Kidney epithelial cell (primary cell): ENCODE measurements around the gene RPTOR. TPM values are rescaled to one million over a fixed set of nuclear protein-coding genes. Genes with fewer than 3 reads are reported as not detected.

Experiments used
- DNase-seq: peaks from one replicate; pipeline ENCODE4 v3.0.0-alpha.2; 2010; ENCODE audit warnings: low read depth
- H3K27me3 ChIP-seq: 2 replicates; pipeline ENCODE4 v1.6.0; 2011; ENCODE audit warnings: low read length; ENCODE audit not compliant: control insufficient read depth, insufficient read depth
- H3K36me3 ChIP-seq: 2 replicates; pipeline ENCODE4 v1.5.1; 2011; ENCODE audit warnings: low read length; ENCODE audit not compliant: control insufficient read depth, insufficient read depth
- H3K4me3 ChIP-seq: 2 replicates; pipeline ENCODE4 v1.5.1; 2011; ENCODE audit warnings: low read depth, mild to moderate bottlenecking, control low read depth, low read length
- total RNA-seq: library from RNA; depleted of rRNA; stranded (reverse); fragments of >200 nt; gene quantifications from 2 replicates; pipeline ENCODE4 v1.2.3, GENCODE V29; 2015
- TF ChIP-seq, protein P1 (sequence below): IDR thresholded peaks from 2 replicates; pipeline ENCODE4 v1.5.1; 2011; ENCODE audit warnings: mild to moderate bottlenecking, moderate library complexity, low read length, control low read depth, inconsistent platforms; ENCODE audit not compliant: insufficient read depth, poor library complexity, severe bottlenecking

The RPTOR gene
- total RNA-seq, 1 donor from 2014 or later, result 22.7 TPM

DNA sequence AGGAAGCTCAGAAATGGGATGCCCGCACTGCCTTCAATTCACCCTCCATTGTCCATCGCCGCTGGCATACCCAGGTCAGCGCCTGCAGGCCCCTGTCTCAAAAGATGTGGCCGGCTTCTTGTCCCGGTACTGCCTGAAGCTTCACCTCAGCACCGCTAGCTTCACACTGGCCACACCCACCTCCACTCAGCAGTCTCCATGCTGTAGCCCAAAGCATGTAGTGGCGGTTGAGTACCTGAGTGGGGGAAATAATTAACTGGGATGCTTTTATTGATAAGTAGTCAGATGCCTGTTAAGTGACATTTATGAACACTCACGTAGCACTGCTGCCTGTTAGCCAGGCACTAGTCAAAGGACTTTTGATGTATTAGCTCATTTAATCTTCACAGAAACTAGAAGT lies 143.2 kb downstream of the RPTOR start:
- no peaks in the 10 kb centered on the region for H3K36me3 ChIP-seq
- TF ChIP-seq, protein P1, sequence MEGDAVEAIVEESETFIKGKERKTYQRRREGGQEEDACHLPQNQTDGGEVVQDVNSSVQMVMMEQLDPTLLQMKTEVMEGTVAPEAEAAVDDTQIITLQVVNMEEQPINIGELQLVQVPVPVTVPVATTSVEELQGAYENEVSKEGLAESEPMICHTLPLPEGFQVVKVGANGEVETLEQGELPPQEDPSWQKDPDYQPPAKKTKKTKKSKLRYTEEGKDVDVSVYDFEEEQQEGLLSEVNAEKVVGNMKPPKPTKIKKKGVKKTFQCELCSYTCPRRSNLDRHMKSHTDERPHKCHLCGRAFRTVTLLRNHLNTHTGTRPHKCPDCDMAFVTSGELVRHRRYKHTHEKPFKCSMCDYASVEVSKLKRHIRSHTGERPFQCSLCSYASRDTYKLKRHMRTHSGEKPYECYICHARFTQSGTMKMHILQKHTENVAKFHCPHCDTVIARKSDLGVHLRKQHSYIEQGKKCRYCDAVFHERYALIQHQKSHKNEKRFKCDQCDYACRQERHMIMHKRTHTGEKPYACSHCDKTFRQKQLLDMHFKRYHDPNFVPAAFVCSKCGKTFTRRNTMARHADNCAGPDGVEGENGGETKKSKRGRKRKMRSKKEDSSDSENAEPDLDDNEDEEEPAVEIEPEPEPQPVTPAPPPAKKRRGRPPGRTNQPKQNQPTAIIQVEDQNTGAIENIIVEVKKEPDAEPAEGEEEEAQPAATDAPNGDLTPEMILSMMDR, result no peak
- DNase-seq, result no peak
- no peak overlapping the region for H3K4me3 ChIP-seq
- H3K27me3 ChIP-seq, result no peaks in the 10 kb centered on the region

DNA sequence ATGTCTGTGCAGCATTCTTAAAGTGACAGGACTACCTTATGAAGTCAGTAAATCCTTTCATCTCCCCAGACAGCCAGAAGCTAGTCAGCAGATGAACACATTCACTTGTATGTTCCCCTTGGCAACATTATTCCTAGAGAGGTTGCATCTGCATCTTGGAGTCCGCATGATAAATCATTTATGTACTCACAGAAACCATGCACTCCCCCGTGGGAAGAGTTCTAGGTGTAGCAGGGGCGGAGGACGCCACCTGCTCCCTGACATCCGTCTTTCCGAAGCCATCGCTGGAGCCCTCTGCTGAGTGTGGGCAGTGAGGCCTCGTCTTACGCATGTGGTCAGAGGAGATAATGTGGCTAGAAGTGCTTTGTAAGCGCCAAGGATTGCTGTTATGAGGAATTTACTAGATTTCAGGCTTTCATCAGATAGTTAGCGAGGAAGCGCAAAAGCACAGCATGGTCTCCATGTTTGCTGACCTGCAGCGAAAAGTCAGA lies 144.5 kb downstream of the RPTOR start:
- Histone ChIP-seq H3K36me3 (no peaks in the 10 kb centered on the region), H3K27me3 (no peaks in the 10 kb centered on the region), H3K4me3 (no peak overlapping the region)
- TF ChIP-seq, protein P1, result no peak
- no peak for DNase-seq

DNA sequence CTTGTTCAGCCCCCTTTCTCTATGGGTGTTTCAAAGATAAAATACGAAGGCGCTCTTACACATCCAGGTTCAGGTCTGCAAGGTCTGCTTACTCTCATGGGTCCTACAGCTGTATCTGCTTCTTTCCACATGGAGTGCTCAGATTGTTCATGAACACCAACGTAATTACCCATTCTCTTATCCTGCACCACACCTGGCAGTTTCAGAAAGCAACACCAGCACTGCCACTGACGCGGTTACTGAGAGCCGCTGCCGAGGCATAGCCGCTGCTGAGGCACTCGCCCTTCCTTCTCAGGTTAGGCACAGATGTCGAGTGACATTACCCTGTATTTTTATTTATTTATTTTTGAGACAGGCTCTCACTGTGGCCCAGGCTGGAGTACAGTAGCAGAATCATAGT lies 147.1 kb downstream of the RPTOR start:
- DNase-seq, result no peak
- H3K4me3 ChIP-seq, result no peak overlapping the region
- H3K36me3 ChIP-seq, result no peaks in the 10 kb centered on the region
- H3K27me3 ChIP-seq, result no peaks in the 10 kb centered on the region
- TF ChIP-seq, protein P1, result no peak

DNA sequence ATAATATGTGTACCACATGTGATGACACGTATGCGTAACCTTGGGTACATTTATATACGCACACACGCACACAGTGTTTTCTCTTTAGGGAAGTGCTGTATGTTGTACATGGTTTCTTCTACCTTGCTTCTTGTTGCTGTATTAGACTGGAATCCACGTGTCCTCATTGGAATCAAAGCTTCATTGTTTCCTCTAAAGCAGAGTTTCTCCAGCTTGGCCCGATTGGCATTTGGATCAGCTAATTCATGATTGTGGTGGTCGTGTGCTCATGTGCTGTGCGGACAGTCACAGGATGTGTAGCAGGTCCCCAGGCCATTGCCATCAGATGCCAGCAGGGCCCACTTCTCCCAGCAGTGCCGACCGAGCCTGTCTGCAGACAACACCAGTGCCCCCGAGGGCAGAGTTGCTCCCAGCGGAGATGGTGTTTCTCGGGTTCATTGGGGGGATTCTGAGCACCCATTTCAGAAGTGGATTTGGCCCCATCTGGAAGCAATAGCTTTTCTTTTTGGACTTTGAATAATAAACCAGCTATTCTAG lies 148.4 kb downstream of the RPTOR start:
- TF ChIP-seq, protein P1, result no peak
- no peak overlapping the region for H3K4me3 ChIP-seq
- DNase-seq, result no peak
- H3K36me3 ChIP-seq, result no peaks in the 10 kb centered on the region
- no peaks in the 10 kb centered on the region for H3K27me3 ChIP-seq

DNA sequence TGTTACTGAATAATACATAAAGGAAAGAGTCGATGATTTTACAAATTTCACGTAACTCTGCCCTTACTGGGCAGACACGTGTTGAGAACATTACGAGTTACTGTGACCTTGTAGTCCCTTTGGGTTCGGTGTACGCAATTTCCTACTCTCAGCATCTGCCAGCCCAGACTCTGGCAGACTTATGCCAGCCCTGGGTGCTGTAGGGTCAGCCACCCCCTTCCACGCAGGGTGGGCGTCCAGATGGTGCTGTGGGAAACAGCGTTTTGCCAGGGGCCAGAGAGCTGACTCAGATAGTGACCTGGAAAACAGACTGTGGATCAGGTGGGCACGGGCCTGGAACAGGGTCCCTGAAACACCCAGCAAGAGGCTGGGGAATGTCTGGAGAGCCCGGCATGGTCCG lies 148.9 kb downstream of the RPTOR start:
- DNase-seq, result no peak
- no peak overlapping the region for H3K4me3 ChIP-seq
- no peaks in the 10 kb centered on the region for H3K27me3 ChIP-seq
- H3K36me3 ChIP-seq, result no peaks in the 10 kb centered on the region
- TF ChIP-seq, protein P1, result no peak
